ENCODE results near the gene SLC22A15. TPM values are rescaled to one million over a fixed set of nuclear protein-coding genes. Genes with fewer than 3 reads are reported as not detected.

SLC22A15 gene
- total and polyA plus RNA-seq, 4 donors = 5.3 to 16.4 (median 10.7) TPM

DNA sequence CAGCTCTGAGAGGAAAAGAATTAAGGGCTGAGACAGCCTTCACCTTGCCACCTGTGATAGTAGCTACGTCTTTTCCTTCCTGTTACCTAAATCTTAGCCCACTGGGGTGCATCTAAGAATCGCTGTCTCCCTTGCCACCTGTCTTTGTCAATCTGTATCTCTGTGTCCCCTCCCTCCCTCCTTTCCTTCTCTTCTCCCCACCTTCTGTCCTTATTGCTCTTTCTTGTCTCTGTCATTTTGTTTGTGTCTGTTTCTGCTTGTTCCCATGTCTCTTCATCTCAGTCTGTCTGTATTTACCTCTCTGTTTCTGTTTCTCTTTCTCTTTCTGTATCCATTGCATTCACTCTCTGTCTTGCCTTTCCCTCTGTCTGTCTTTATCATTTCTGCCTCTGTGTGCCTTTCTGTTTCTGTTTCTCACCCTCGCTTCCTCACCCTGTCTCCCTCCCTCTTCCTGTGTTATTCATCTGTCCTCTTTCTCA lies 30.2 kb downstream of the SLC22A15 start:
- peaks cover 0 to 9% (median 0%) of the 10 kb centered on the region in 5 donors for H3K4me1 ChIP-seq (ENCODE audit: control insufficient read depth in 5 of 5, insufficient read depth in 5 of 5, low read length in 5 of 5)
- H3K4me3 ChIP-seq = no peak overlapping the region
- 70 to 73% methylated on average over 3 of the region's 3 CpGs for WGBS, 2 donors
- no peak overlapping the region for H3K9ac ChIP-seq (ENCODE audit: insufficient read depth in 1 of 2, low read length in 2 of 2)
- ATAC-seq (ENCODE audit: insufficient read depth, low FRiP score) (no peak), DNase-seq (no peak)
- peaks cover 0 to 4% (median 0%) of the 10 kb centered on the region in 4 donors for H3K9me3 ChIP-seq (ENCODE audit: control insufficient read depth in 4 of 4, insufficient read depth in 3 of 4, low read length in 3 of 4)
- H3K27ac ChIP-seq (ENCODE audit: low read depth in 1 of 2, low read length in 1 of 2) = no peak overlapping the region
- no peaks in the 10 kb centered on the region for H3K27me3 ChIP-seq (ENCODE audit: control insufficient read depth in 3 of 3, insufficient read depth in 3 of 3, low read length in 2 of 3)
- peaks cover 0 to 8% (median 4%) of the 10 kb centered on the region in 4 donors for H3K36me3 ChIP-seq (ENCODE audit: control insufficient read depth in 4 of 4, insufficient read depth in 4 of 4, low read length in 4 of 4)
- no peak for TF ChIP-seq CTCF (IDR thresholded peaks at IDR 0.05; ENCODE audit: control extremely low read depth, extremely low read depth)

DNA sequence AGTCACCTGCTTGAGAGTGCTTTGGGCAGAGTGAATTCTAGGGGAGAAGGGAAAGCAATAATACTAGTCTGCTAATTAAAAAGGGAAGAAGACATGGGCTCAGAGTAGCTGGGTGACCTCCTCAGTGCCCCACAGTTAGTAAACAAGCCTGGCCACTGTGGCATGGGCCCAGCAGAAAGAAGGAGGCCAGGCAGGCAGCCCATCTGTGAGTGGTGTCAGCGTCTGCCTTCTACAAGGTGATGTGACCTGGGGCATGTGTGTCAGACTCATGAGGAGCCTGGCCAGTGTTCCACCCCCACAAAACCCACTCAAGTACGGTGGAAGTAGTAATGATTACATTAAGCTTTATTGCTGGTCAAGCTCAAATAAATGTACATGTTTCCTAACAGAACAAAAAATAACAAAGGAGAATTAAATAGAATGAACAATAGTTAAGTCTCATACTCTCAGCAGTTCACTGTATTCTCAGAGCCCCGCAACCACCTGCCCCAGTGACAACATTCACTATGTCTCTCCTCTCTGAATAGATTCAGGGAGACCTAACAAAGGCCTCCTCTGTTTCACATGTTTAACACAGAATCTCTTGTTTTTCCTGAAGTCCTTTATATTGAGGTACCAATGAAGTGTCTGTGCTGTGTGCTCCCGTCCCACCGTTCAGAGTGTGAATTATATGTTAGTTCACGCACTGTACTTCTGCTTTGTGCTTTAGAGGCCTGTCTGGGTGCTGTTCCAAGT lies 32.5 kb downstream of the SLC22A15 start:
- no peak overlapping the region for H3K27ac ChIP-seq (ENCODE audit: low read depth in 1 of 2, low read length in 1 of 2)
- H3K27me3 ChIP-seq (ENCODE audit: control insufficient read depth in 3 of 3, insufficient read depth in 3 of 3, low read length in 2 of 3) = no peaks in the 10 kb centered on the region
- no peak overlapping the region for H3K4me3 ChIP-seq
- ATAC-seq (ENCODE audit: insufficient read depth, low FRiP score) (no peak), DNase-seq (no peak)
- H3K4me1 ChIP-seq (ENCODE audit: control insufficient read depth in 5 of 5, insufficient read depth in 5 of 5, low read length in 5 of 5) = no peaks in the 10 kb centered on the region
- WGBS, 2 donors = 82 to 87% methylated on average over 6 of the region's 6 CpGs
- H3K36me3 ChIP-seq (ENCODE audit: control insufficient read depth in 4 of 4, insufficient read depth in 4 of 4, low read length in 4 of 4) = peaks cover 0 to 2% (median 0%) of the 10 kb centered on the region in 4 donors
- H3K9me3 ChIP-seq (ENCODE audit: control insufficient read depth in 4 of 4, insufficient read depth in 3 of 4, low read length in 3 of 4) = peaks cover 0 to 6% (median 0%) of the 10 kb centered on the region in 4 donors
- no peak for TF ChIP-seq CTCF (IDR thresholded peaks at IDR 0.05; ENCODE audit: control extremely low read depth, extremely low read depth)
- no peak overlapping the region for H3K9ac ChIP-seq (ENCODE audit: insufficient read depth in 1 of 2, low read length in 2 of 2)

GRCh38 chr1:116012716-116013115 lies 36.4 kb downstream of the SLC22A15 start:
- H3K4me3 ChIP-seq = no peak overlapping the region
- peaks cover 0 to 6% (median 0%) of the 10 kb centered on the region in 4 donors for H3K9me3 ChIP-seq (ENCODE audit: control insufficient read depth in 4 of 4, insufficient read depth in 3 of 4, low read length in 3 of 4)
- peaks cover 0 to 3% (median 0%) of the 10 kb centered on the region in 4 donors for H3K36me3 ChIP-seq (ENCODE audit: control insufficient read depth in 4 of 4, insufficient read depth in 4 of 4, low read length in 4 of 4)
- TF ChIP-seq CTCF (IDR thresholded peaks at IDR 0.05; ENCODE audit: control extremely low read depth, extremely low read depth) = no peak
- H3K27ac ChIP-seq (ENCODE audit: low read depth in 1 of 2, low read length in 1 of 2) = no peak overlapping the region
- 96 to 99% methylated on average over 2 of the region's 2 CpGs for WGBS, 2 donors
- DNase-seq = no peak
- no peak for ATAC-seq (ENCODE audit: insufficient read depth, low FRiP score)
- H3K27me3 ChIP-seq (ENCODE audit: control insufficient read depth in 3 of 3, insufficient read depth in 3 of 3, low read length in 2 of 3) = no peaks in the 10 kb centered on the region
- H3K4me1 ChIP-seq (ENCODE audit: control insufficient read depth in 5 of 5, insufficient read depth in 5 of 5, low read length in 5 of 5) = no peaks in the 10 kb centered on the region
- H3K9ac ChIP-seq (ENCODE audit: insufficient read depth in 1 of 2, low read length in 2 of 2) = no peak overlapping the region
